Kidney (tissue), 14 donors: ENCODE data around the gene ZNF423. TPM values are rescaled to one million over a fixed set of nuclear protein-coding genes. Genes with fewer than 3 reads are reported as not detected.

Experiments used
- DNase-seq, 5 donors: peaks; one replicate each; pipeline ENCODE4 v3.0.0-alpha.2; 2013 to 2020
- FAIRE-seq: peaks from 2 replicates; lab custom pipeline; 2012; peaks lifted over from hg19 to GRCh38; lab: Jason Lieb, UNC
- H3K27ac ChIP-seq, 2 donors: one replicate each; pipeline ENCODE4 v1.7.0; 2013; ENCODE audit warnings: low read depth in 2 of 2, low read length in 2 of 2, inconsistent platforms in 1 of 2
- H3K27me3 ChIP-seq: one replicate; pipeline ENCODE4 v1.7.1; 2013; ENCODE audit warnings: low read length, inconsistent platforms; ENCODE audit not compliant: control insufficient read depth, insufficient read depth
- H3K36me3 ChIP-seq, 3 donors: one replicate each; pipeline versions ENCODE4 v1.7.0 to v1.7.1; 2013; ENCODE audit warnings: low read length in 3 of 3, control low read depth in 1 of 3, inconsistent platforms in 1 of 3; ENCODE audit not compliant: insufficient read depth in 3 of 3, control insufficient read depth in 2 of 3
- H3K4me1 ChIP-seq, 3 donors: one replicate each; pipeline versions ENCODE4 v1.7.0 to v1.7.1; 2013; ENCODE audit warnings: low read length in 3 of 3, inconsistent platforms in 1 of 3, low read depth in 1 of 3; ENCODE audit not compliant: control insufficient read depth in 2 of 3, insufficient read depth in 2 of 3
- H3K4me3 ChIP-seq, 3 donors: one replicate each; pipeline versions ENCODE4 v1.7.0 to v1.8.1; 2013; ENCODE audit warnings: low read length in 3 of 3, control low read depth in 1 of 3, inconsistent platforms in 1 of 3
- H3K9ac ChIP-seq, 3 donors: one replicate each; pipeline versions ENCODE4 v1.7.0 to v1.7.1; 2013; ENCODE audit warnings: low read length in 3 of 3, control low read depth in 1 of 3, inconsistent platforms in 1 of 3
- H3K9me3 ChIP-seq, 3 donors: one replicate each; pipeline versions ENCODE4 v1.7.0 to v1.7.1; 2013; ENCODE audit warnings: low read length in 3 of 3, control low read depth in 1 of 3, inconsistent platforms in 1 of 3; ENCODE audit not compliant: control insufficient read depth in 2 of 3, insufficient read depth in 1 of 3
- CTCF ChIP-seq: IDR thresholded peaks from 3 replicates; pipeline ENCODE4 v1.5.1; 2012; ENCODE audit warnings: mild to moderate bottlenecking, moderate library complexity, borderline replicate concordance; ENCODE audit not compliant: insufficient read depth; ENCODE audit errors: extremely low read depth
- intact Hi-C: fragments of 100-400 bp; cut with DNase I; formaldehyde crosslinking; loops from one replicate; pipeline ENCODE4 v1.11.1; 2022
- polyA plus RNA-seq: library from polyadenylated mRNA; stranded (reverse); fragments of 350-450 nt; fragmentation: Illumina TruSeq; extraction: RNeasy Lipid Tissue Mini Kit (QIAGEN cat#74804); gene quantifications from one replicate; pipeline ENCODE4 v1.2.3, GENCODE V29; 2014; ENCODE audit warnings: low read depth, low replicate concordance; ENCODE audit not compliant: insufficient read depth
- total RNA-seq: library from RNA; stranded (reverse); fragmentation: NEBNext Ultra II Directional; extraction: Animal tissue kit (Norgen Biotek cat#: 25700); gene quantifications from one replicate; pipeline ENCODE4 v1.2.1, GENCODE V29; 2021
- donor health status: control.
- donor health status: control.
- donor health status: control.
- donor health status: control.
- donor health status: control.
- donor health status: DM: yes; HTN: yes; CAD: no.
- donor health status: Normal renal cell carcinoma (clear cell type).

Gene ZNF423
- total and polyA plus RNA-seq, 2 donors from 2014 or later, result 2.0 to 8.4 TPM

- FAIRE-seq, result no peak
- no peak overlapping the region for H3K9ac ChIP-seq
- H3K27me3 ChIP-seq, result no peaks in the 10 kb centered on the region
- DNase-seq, result no peak
- no peak for TF ChIP-seq CTCF
- no peak overlapping the region for H3K4me3 ChIP-seq
- H3K27ac ChIP-seq, result no peak overlapping the region
- no peaks in the 10 kb centered on the region for H3K9me3 ChIP-seq
- H3K36me3 ChIP-seq, result no peaks in the 10 kb centered on the region
- H3K4me1 ChIP-seq, result no peaks in the 10 kb centered on the region
- intact Hi-C loops, result no loop called here
Measured at GRCh38 chr16:49548325-49548970, 307.5 kb downstream of the ZNF423 start.

GRCh38 chr16:49547448-49547847, 308.5 kb downstream of the ZNF423 start:
- H3K4me3 ChIP-seq, result no peak overlapping the region
- H3K9ac ChIP-seq, result no peak overlapping the region
- H3K27ac ChIP-seq, result no peak overlapping the region
- intact Hi-C loops, result no loop called here
- no peak for TF ChIP-seq CTCF
- no peaks in the 10 kb centered on the region for H3K4me1 ChIP-seq
- DNase-seq (no peak), FAIRE-seq (no peak)
- H3K27me3 ChIP-seq, result no peaks in the 10 kb centered on the region
- H3K36me3 ChIP-seq, result no peaks in the 10 kb centered on the region
- H3K9me3 ChIP-seq, result no peaks in the 10 kb centered on the region

- no peak for DNase-seq
- no peak overlapping the region for H3K9ac ChIP-seq
- no peaks in the 10 kb centered on the region for H3K4me1 ChIP-seq
- intact Hi-C loops, result no loop called here
- TF ChIP-seq CTCF, result no peak
- H3K9me3 ChIP-seq, result no peaks in the 10 kb centered on the region
- H3K27ac ChIP-seq, result no peak overlapping the region
- no peaks in the 10 kb centered on the region for H3K36me3 ChIP-seq
- FAIRE-seq, result no peak
- no peaks in the 10 kb centered on the region for H3K27me3 ChIP-seq
- no peak overlapping the region for H3K4me3 ChIP-seq
Measured at GRCh38 chr16:49546735-49547134, 309.2 kb downstream of the ZNF423 start.
